Right lobe of liver (tissue), 4 donors: ENCODE measurements around the gene TPD52L2.

Experiments used
- CTCF ChIP-seq, 4 donors: fragments of 200-600 bp in 3 of 4; fragments of 450-650 bp in 1 of 4; IDR thresholded peaks; one replicate each; pipeline versions ENCODE4 v1.5.1 to v1.8.0; 2016 to 2022; ENCODE audit warnings: antibody characterized with exemption in 4 of 4, mild to moderate bottlenecking in 2 of 4
- POLR2A ChIP-seq: fragments of 450-650 bp; IDR thresholded peaks from one replicate; pipeline ENCODE4 v1.6.1; 2017; ENCODE audit warnings: antibody characterized with exemption, mild to moderate bottlenecking
- donor health status: DM: no; HTN: no; CAD: no.
- donor health status: DM: no; HTN: no; CAD: no.
- donor health status: DM: no; HTN: yes; CAD: no.

GRCh38 chr20:63857764-63858392 lies 7.2 kb upstream of the TPD52L2 start:
- no peak for TF ChIP-seq CTCF (IDR thresholded peaks at IDR 0.05)
- TF ChIP-seq POLR2A, result no peak
